ENCODE data around the gene DNAH17. TPM values are rescaled to one million over a fixed set of nuclear protein-coding genes. Genes with fewer than 3 reads are reported as not detected.
A peak's percentile ranks its signal among the peaks of the same experiment; 100 is the strongest.

Gene DNAH17
- total RNA-seq, 1 donor from 2014 or later: 1.3 TPM

DNA sequence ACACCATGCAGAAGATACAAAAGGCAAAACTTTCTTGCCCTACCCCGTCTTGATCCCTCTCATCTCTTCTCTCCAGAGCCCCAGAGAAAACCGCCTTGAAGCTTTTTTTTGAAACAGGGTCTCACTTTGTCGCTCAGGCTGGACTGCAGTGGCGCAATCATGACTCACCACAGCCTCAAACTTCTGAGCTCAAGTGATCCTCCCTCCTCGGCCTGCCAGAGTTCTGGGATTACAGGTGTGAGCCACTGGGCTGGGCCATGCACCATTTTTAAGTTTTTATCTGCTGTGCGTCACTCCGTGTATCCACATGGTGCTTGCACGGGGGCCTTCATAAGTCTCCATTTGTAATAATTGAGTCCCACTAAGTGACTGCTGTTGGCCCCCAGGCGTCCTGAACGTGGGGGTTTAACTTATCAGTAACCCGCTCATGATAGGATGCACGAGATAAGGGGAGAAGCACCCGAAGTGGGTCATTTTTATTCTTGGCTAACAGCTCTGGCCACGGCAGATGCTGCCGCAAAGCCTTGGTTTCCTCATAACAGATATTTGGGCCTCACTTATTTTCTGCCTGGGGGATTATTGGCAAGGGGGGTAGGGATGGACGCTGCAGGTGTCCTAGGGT is 8.6 kb downstream of the DNAH17 start:
- H3K27ac Mint-ChIP-seq (ENCODE audit: unreplicated experiment): no peak overlapping the region
- no peak for TF ChIP-seq CTCF (IDR thresholded peaks at IDR 0.05; ENCODE audit: partially characterized antibody, unreplicated experiment)

DNA sequence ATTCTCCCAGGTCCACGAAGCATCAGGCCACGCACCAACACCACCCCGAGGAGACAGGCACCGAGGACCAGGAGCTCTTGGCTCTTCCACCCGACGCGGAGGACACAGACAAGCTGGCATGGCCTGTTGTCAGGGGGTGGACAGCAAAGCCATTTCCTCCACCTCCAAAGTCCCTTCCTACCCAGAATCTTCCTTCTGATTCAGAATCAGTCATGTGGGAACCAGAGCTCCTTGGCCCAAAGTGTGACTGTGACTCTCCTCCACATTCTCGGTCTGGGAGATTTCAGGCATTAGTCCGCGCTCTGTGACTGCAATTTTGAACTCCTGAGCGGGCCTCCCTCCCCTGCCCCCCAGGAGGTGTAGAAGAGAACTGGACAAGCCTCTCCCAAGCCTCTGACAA is 9.2 kb downstream of the DNAH17 start:
- Mint-ChIP-seq H3K27me3 (ENCODE audit: unreplicated experiment) (peaks cover 2% of the 10 kb centered on the region), H3K9me3 (ENCODE audit: unreplicated experiment) (peaks cover 7% of the 10 kb centered on the region), H3K4me1 (ENCODE audit: low read depth, unreplicated experiment) (peaks cover 3% of the 10 kb centered on the region), H3K27ac (ENCODE audit: unreplicated experiment) (no peak overlapping the region), H3K4me3 (ENCODE audit: unreplicated experiment) (no peak overlapping the region), H3K36me3 (ENCODE audit: unreplicated experiment) (no peaks in the 10 kb centered on the region)
- DNase-seq: no peak
- no peak for TF ChIP-seq CTCF (IDR thresholded peaks at IDR 0.05; ENCODE audit: partially characterized antibody, unreplicated experiment)

More for the DNA sequence above, 8.6 kb downstream of the DNAH17 start:
- Mint-ChIP-seq H3K9me3 (ENCODE audit: unreplicated experiment) (peaks cover 5% of the 10 kb centered on the region), H3K27me3 (ENCODE audit: unreplicated experiment) (peaks cover 2% of the 10 kb centered on the region), H3K4me3 (ENCODE audit: unreplicated experiment) (no peak overlapping the region), H3K36me3 (ENCODE audit: unreplicated experiment) (no peaks in the 10 kb centered on the region), H3K4me1 (ENCODE audit: low read depth, unreplicated experiment) (no peaks in the 10 kb centered on the region)
- DNase-seq: no peak

GRCh38 chr17:78566947-78567346 is 10.2 kb downstream of the DNAH17 start:
- no peak for DNase-seq
- no peaks in the 10 kb centered on the region for H3K36me3 Mint-ChIP-seq (ENCODE audit: unreplicated experiment)
- no peak for TF ChIP-seq CTCF (IDR thresholded peaks at IDR 0.05; ENCODE audit: partially characterized antibody, unreplicated experiment)
- H3K4me3 Mint-ChIP-seq (ENCODE audit: unreplicated experiment): no peak overlapping the region
- no peaks in the 10 kb centered on the region for H3K27me3 Mint-ChIP-seq (ENCODE audit: unreplicated experiment)
- peaks cover 3% of the 10 kb centered on the region for H3K4me1 Mint-ChIP-seq (ENCODE audit: low read depth, unreplicated experiment)
- no peak overlapping the region for H3K27ac Mint-ChIP-seq (ENCODE audit: unreplicated experiment)
- peaks cover 7% of the 10 kb centered on the region for H3K9me3 Mint-ChIP-seq (ENCODE audit: unreplicated experiment)

DNA sequence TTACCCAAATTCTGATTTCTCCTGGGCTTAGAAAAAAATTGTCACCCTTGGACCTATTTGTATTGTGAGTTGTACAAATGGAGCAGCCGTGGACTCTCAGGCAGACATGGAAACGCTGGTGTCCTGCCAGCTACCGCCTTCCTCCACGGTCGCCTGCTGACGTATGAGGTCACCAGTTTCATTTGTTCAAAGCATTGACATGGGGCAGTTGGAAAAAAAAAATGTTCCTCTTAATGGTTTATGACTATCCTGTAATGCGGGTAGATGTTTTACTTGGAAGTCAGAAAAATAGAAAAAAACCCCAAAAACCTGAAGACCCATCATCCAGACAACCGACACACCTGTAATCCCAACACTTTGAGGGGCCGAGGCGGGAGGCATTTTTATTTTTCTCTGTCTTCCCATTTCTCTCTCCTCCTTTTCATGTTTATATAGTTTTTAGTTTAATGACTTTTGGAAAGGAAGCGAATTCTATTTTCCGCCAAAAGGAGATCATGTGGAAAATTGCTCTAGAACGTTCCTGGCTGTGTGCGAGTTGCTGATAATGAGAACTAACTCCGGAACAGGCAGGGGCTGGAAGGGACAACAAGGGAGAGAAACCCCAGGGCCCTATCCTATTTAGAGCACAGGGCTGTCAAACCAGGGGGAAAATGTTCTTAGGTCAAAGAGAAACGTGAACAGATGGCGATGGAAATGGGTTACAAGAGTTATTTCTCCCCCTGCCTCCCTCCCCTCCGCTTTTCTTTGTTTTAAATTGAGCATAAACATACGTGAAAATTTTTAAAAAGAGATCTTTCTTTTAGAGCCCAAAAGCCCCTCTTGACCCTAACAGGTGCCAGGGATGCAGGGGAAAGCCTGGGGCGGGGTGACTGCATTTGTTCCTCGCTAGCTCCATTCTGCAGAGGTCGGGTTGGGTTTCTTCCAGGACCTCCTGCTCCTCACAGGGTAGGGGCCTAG is 13.7 kb downstream of the DNAH17 start:
- Mint-ChIP-seq H3K27ac (ENCODE audit: unreplicated experiment) (peak overlapping the region; percentile 39), H3K9me3 (ENCODE audit: unreplicated experiment) (peaks cover 7% of the 10 kb centered on the region), H3K4me3 (ENCODE audit: unreplicated experiment) (no peak overlapping the region), H3K27me3 (ENCODE audit: unreplicated experiment) (no peaks in the 10 kb centered on the region), H3K4me1 (ENCODE audit: low read depth, unreplicated experiment) (peaks cover 3% of the 10 kb centered on the region), H3K36me3 (ENCODE audit: unreplicated experiment) (no peaks in the 10 kb centered on the region)
- no peak for DNase-seq
- TF ChIP-seq CTCF (IDR thresholded peaks at IDR 0.05; ENCODE audit: partially characterized antibody, unreplicated experiment): no peak

DNA sequence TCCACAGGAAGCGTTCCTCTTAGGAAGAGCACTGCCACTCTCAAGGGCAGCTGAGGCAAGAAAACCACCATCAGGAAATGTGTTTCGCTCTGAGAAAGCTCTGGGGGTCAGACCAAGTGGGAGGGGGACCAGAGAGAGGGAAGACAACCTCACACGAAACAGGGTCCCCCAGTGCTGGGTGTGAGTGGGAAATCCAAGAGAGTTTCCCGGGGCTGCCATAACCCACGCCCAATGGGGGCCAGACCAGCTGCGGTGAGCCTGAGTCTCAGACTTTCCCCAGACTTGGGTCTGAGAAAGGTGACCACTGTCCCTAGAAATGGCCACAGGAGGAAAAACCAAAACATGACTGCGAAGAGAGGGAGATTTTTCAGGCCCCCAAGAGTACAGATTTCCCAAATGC is 14.5 kb downstream of the DNAH17 start:
- Mint-ChIP-seq H3K4me3 (ENCODE audit: unreplicated experiment) (no peak overlapping the region), H3K36me3 (ENCODE audit: unreplicated experiment) (no peaks in the 10 kb centered on the region), H3K27me3 (ENCODE audit: unreplicated experiment) (no peaks in the 10 kb centered on the region), H3K27ac (ENCODE audit: unreplicated experiment) (no peak overlapping the region), H3K4me1 (ENCODE audit: low read depth, unreplicated experiment) (peaks cover 3% of the 10 kb centered on the region), H3K9me3 (ENCODE audit: unreplicated experiment) (peaks cover 7% of the 10 kb centered on the region)
- DNase-seq: no peak
- TF ChIP-seq CTCF (IDR thresholded peaks at IDR 0.05; ENCODE audit: partially characterized antibody, unreplicated experiment): no peak
